Thyroid gland (tissue), 4 donors: ENCODE results near the gene COL27A1.

Experiments used
- CTCF ChIP-seq, 6 experiments: fragments of 200-600 bp in 3 of 6; fragments of 450-650 bp in 3 of 6; sonication (generic) in 3 of 6; IDR thresholded peaks; one replicate each; pipeline ENCODE4 v1.5.1; 2016 to 2019; ENCODE audit warnings: antibody characterized with exemption in 6 of 6, mild to moderate bottlenecking in 2 of 6, inconsistent platforms in 1 of 6, moderate library complexity in 1 of 6
- POLR2A ChIP-seq, 2 donors: fragments of 450-650 bp; IDR thresholded peaks; one replicate each; pipeline ENCODE4 v1.6.1; 2017; ENCODE audit warnings: antibody characterized with exemption in 2 of 2, mild to moderate bottlenecking in 2 of 2, moderate library complexity in 1 of 2

- no peak for TF ChIP-seq CTCF (IDR thresholded peaks at IDR 0.05)
- TF ChIP-seq POLR2A (IDR thresholded peaks at IDR 0.05): peak in 1 of 2 donors; percentile 28
Observed at GRCh38 chr9:114117996-114118830, 37.1 kb upstream of the COL27A1 start.
